Spleen (tissue), 11 donors: ENCODE data around the gene RGS17. TPM values are rescaled to one million over a fixed set of nuclear protein-coding genes. Genes with fewer than 3 reads are reported as not detected.

Experiments
- DNase-seq: peaks from one replicate; pipeline ENCODE4 v3.0.0-alpha.2; 2020
- H3K27ac ChIP-seq, 8 donors: fragments of 200-600 bp; sonication (generic) in 7 of 8; 1 replicate in 4 of 8; 2 replicates in 4 of 8; pipeline versions ENCODE4 v1.5.0 to v1.8.0; 2016 to 2021; ENCODE audit warnings: inconsistent platforms in 4 of 8, mild to moderate bottlenecking in 4 of 8, moderate library complexity in 1 of 8
- H3K27me3 ChIP-seq, 7 donors: fragments of 200-600 bp; sonication (generic) in 6 of 7; replicated peaks in 1 of 7; 1 replicate in 4 of 7; 2 replicates in 3 of 7; pipeline versions ENCODE4 v1.5.0 to v1.8.0; 2016 to 2021; ENCODE audit warnings: inconsistent platforms in 3 of 7, mild to moderate bottlenecking in 1 of 7
- H3K36me3 ChIP-seq, 6 donors: fragments of 200-600 bp; sonication (generic) in 5 of 6; 1 replicate in 4 of 6; 2 replicates in 2 of 6; pipeline versions ENCODE4 v1.5.0 to v1.8.0; 2016 to 2021; ENCODE audit warnings: inconsistent platforms in 2 of 6
- H3K4me1 ChIP-seq, 6 donors: fragments of 200-600 bp; sonication (generic) in 5 of 6; 1 replicate in 3 of 6; 2 replicates in 3 of 6; pipeline versions ENCODE4 v1.5.0 to v1.8.0; 2016 to 2021; ENCODE audit warnings: inconsistent platforms in 3 of 6
- H3K4me3 ChIP-seq, 8 donors: fragments of 200-600 bp; sonication (generic) in 7 of 8; 1 replicate in 4 of 8; 2 replicates in 4 of 8; pipeline versions ENCODE4 v1.5.0 to v1.8.0; 2016 to 2021; ENCODE audit warnings: inconsistent platforms in 4 of 8, mild to moderate bottlenecking in 4 of 8, moderate library complexity in 2 of 8
- H3K9me3 ChIP-seq, 8 donors: fragments of 200-600 bp; sonication (generic) in 7 of 8; 1 replicate in 4 of 8; 2 replicates in 4 of 8; pipeline versions ENCODE4 v1.5.0 to v1.8.0; 2016 to 2021; ENCODE audit warnings: inconsistent platforms in 4 of 8
- CTCF ChIP-seq, 11 experiments: fragments of 200-600 bp in 7 of 11; fragments of 450-650 bp in 4 of 11; sonication (generic) in 4 of 11; IDR thresholded peaks in 8 of 11; conservative IDR thresholded peaks in 3 of 11; 1 replicate in 7 of 11; 2 replicates in 4 of 11; pipeline versions ENCODE4 v1.4.0 to v1.8.0; 2016 to 2021; ENCODE audit warnings: antibody characterized with exemption in 11 of 11, inconsistent platforms in 4 of 11, mild to moderate bottlenecking in 1 of 11
- POLR2A ChIP-seq, 3 donors: fragments of 450-650 bp; IDR thresholded peaks; one replicate each; pipeline ENCODE4 v1.5.1; 2017; ENCODE audit warnings: antibody characterized with exemption in 3 of 3, mild to moderate bottlenecking in 1 of 3
- POLR2AphosphoS5 ChIP-seq, 3 donors: sonication (generic); formaldehyde crosslinking; IDR thresholded peaks; one replicate each; pipeline ENCODE4 v1.5.1; 2017; ENCODE audit warnings: antibody characterized with exemption in 3 of 3
- WGBS, 5 donors: extraction: QIAGEN DNeasy Blood & Tissue Kit in 3 of 5; methylation state at CpG; one replicate each; pipeline versions ENCODE4 v1.1.5 to v1.1.7; 2013 to 2018; 5-methylcytosine and 5-hydroxymethylcytosine counted together
- intact Hi-C: fragments of 100-400 bp; cut with DNase I; formaldehyde crosslinking; loops from one replicate; pipeline ENCODE4 v1.15.0; 2023; ENCODE audit warnings: low total_unique reads
- polyA plus RNA-seq, 3 donors: library from polyadenylated mRNA; stranded (reverse); fragments of 200-250 nt; gene quantifications; one replicate each; pipeline ENCODE4 v1.2.1, GENCODE V29; 2013
- total RNA-seq, 7 donors: library from RNA; depleted of rRNA in 3 of 7; stranded (reverse); fragments of >200 nt in 3 of 7; fragmentation: NEBNext Ultra II Directional in 4 of 7; extraction: Animal tissue kit (Norgen Biotek cat#: 25700) in 4 of 7; gene quantifications; one replicate each; pipeline versions ENCODE4 v1.1.0 to v1.2.1, GENCODE V29; 2016 to 2021
- donor health status: healthy with polysubstance abuse.
- donor health status: DM: no; HTN: no; CAD: no; lungs with moderate emphysema.
- donor health status: DM: no; HTN: no; CAD: no.
- donor health status: Bipolar disorder and iron deficiency.
- donor health status: healthy.
- donor health status: DM: no; HTN: no; CAD: no.
- donor health status: DM: yes; HTN: yes; CAD: no.

Gene RGS17
- total and polyA plus RNA-seq, 10 donors = 0.03 to 0.33 (median 0.07) TPM; not detected in 5

GRCh38 chr6:153167061-153167891 lies 36.2 kb upstream of the RGS17 start:
- no peak for DNase-seq
- WGBS, 5 donors = 77 to 86% (median 78%) methylated on average over 9 of the region's 9 CpGs
- H3K27me3 ChIP-seq = no peaks in the 10 kb centered on the region
- H3K9me3 ChIP-seq = no peaks in the 10 kb centered on the region
- intact Hi-C loops = no loop called here
- TF ChIP-seq POLR2AphosphoS5 (IDR thresholded peaks at IDR 0.05) (no peak), POLR2A (IDR thresholded peaks at IDR 0.05) (no peak), CTCF (IDR thresholded peaks at IDR 0.05 in 8 of 11, conservative IDR thresholded peaks at IDR 0.05 in 3 of 11) (no peak)
- no peak overlapping the region for H3K4me3 ChIP-seq
- H3K36me3 ChIP-seq = no peaks in the 10 kb centered on the region
- H3K27ac ChIP-seq = no peak overlapping the region
- no peaks in the 10 kb centered on the region for H3K4me1 ChIP-seq

- 69 to 79% (median 72%) methylated on average over 2 of the region's 2 CpGs for WGBS, 5 donors
- DNase-seq = no peak
- intact Hi-C loops = no loop called here
- H3K4me3 ChIP-seq = no peak overlapping the region
- no peak overlapping the region for H3K27ac ChIP-seq
- no peaks in the 10 kb centered on the region for H3K36me3 ChIP-seq
- no peaks in the 10 kb centered on the region for H3K27me3 ChIP-seq
- no peaks in the 10 kb centered on the region for H3K9me3 ChIP-seq
- H3K4me1 ChIP-seq = no peaks in the 10 kb centered on the region
- TF ChIP-seq POLR2A (IDR thresholded peaks at IDR 0.05) (no peak), POLR2AphosphoS5 (IDR thresholded peaks at IDR 0.05) (no peak), CTCF (IDR thresholded peaks at IDR 0.05 in 8 of 11, conservative IDR thresholded peaks at IDR 0.05 in 3 of 11) (no peak)
Measured at GRCh38 chr6:153162646-153163045, 31.6 kb upstream of the RGS17 start.

GRCh38 chr6:153162172-153162571 lies 31.1 kb upstream of the RGS17 start:
- H3K9me3 ChIP-seq = no peaks in the 10 kb centered on the region
- no peaks in the 10 kb centered on the region for H3K36me3 ChIP-seq
- no peak overlapping the region for H3K4me3 ChIP-seq
- intact Hi-C loops = no loop called here
- H3K27ac ChIP-seq = no peak overlapping the region
- TF ChIP-seq POLR2AphosphoS5 (IDR thresholded peaks at IDR 0.05) (no peak), CTCF (IDR thresholded peaks at IDR 0.05 in 8 of 11, conservative IDR thresholded peaks at IDR 0.05 in 3 of 11) (no peak), POLR2A (IDR thresholded peaks at IDR 0.05) (no peak)
- 73 to 81% (median 77%) methylated on average over 4 of the region's 4 CpGs for WGBS, 5 donors
- no peaks in the 10 kb centered on the region for H3K4me1 ChIP-seq
- no peak for DNase-seq
- no peaks in the 10 kb centered on the region for H3K27me3 ChIP-seq

- Histone ChIP-seq H3K4me1 (no peaks in the 10 kb centered on the region), H3K27ac (no peak overlapping the region), H3K9me3 (no peaks in the 10 kb centered on the region), H3K36me3 (no peaks in the 10 kb centered on the region), H3K4me3 (no peak overlapping the region), H3K27me3 (no peaks in the 10 kb centered on the region)
- WGBS, 5 donors = 82 to 93% (median 87%) methylated on average over 2 of the region's 2 CpGs
- TF ChIP-seq CTCF (IDR thresholded peaks at IDR 0.05 in 8 of 11, conservative IDR thresholded peaks at IDR 0.05 in 3 of 11) = no peak
- no peak for TF ChIP-seq POLR2A (IDR thresholded peaks at IDR 0.05)
- TF ChIP-seq POLR2AphosphoS5 (IDR thresholded peaks at IDR 0.05) = no peak
- no peak for DNase-seq
- intact Hi-C loops = no loop called here
Measured at GRCh38 chr6:153160221-153160620, 29.1 kb upstream of the RGS17 start.
